ENCODE measurements around the gene AMPD2. TPM values are rescaled to one million over a fixed set of nuclear protein-coding genes. Genes with fewer than 3 reads are reported as not detected.

The AMPD2 gene
- total and polyA plus RNA-seq, 4 donors: 16.7 to 57.4 (median 44.5) TPM

DNA sequence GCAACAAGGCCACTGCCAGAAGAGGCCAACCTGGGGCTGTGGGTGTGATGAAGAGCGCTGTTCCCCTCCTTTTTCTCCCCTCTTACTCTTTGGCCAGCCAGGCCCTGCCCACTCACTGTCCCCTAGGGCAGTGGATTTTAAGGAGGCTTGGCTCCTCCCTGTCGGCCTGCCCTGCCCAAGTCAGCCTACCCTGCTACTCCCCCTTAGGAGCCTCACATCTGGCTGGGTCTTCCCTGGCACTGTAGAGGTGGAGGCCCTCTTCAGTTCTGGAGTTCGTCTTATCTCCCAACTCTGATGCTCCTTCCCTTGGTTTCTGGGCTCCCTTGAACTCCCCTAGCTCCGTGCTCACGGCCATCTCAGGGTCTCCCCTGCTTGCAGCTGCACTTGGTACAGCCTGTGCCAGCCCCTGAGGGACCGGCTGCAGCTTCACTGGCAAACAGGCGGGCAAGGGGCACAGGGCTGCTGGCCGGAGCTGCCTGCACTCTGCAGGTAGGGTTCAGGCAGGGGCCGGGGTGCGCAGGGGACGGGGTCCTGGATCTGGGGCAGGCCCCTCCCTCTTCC is 4.0 kb downstream of the AMPD2 start:
- H3K27me3 ChIP-seq (ENCODE audit: control insufficient read depth in 3 of 3, insufficient read depth in 3 of 3, low read length in 2 of 3): no peaks in the 10 kb centered on the region
- TF ChIP-seq, protein P1, sequence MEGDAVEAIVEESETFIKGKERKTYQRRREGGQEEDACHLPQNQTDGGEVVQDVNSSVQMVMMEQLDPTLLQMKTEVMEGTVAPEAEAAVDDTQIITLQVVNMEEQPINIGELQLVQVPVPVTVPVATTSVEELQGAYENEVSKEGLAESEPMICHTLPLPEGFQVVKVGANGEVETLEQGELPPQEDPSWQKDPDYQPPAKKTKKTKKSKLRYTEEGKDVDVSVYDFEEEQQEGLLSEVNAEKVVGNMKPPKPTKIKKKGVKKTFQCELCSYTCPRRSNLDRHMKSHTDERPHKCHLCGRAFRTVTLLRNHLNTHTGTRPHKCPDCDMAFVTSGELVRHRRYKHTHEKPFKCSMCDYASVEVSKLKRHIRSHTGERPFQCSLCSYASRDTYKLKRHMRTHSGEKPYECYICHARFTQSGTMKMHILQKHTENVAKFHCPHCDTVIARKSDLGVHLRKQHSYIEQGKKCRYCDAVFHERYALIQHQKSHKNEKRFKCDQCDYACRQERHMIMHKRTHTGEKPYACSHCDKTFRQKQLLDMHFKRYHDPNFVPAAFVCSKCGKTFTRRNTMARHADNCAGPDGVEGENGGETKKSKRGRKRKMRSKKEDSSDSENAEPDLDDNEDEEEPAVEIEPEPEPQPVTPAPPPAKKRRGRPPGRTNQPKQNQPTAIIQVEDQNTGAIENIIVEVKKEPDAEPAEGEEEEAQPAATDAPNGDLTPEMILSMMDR (IDR thresholded peaks at IDR 0.05; ENCODE audit: control extremely low read depth, extremely low read depth): no peak
- no peak overlapping the region for H3K9ac ChIP-seq (ENCODE audit: insufficient read depth in 1 of 2, low read length in 2 of 2)
- no peaks in the 10 kb centered on the region for H3K9me3 ChIP-seq (ENCODE audit: control insufficient read depth in 4 of 4, insufficient read depth in 3 of 4, low read length in 3 of 4)
- H3K27ac ChIP-seq (ENCODE audit: low read depth in 1 of 2, low read length in 1 of 2): no peak overlapping the region
- H3K4me1 ChIP-seq (ENCODE audit: control insufficient read depth in 5 of 5, insufficient read depth in 5 of 5, low read length in 5 of 5): peaks cover 0 to 61% (median 19%) of the 10 kb centered on the region in 5 donors
- H3K36me3 ChIP-seq (ENCODE audit: control insufficient read depth in 4 of 4, insufficient read depth in 4 of 4, low read length in 4 of 4): peaks cover 0 to 26% (median 8%) of the 10 kb centered on the region in 4 donors
- no peak overlapping the region for H3K4me3 ChIP-seq
- WGBS, 2 donors: 44 to 76% methylated on average over 11 of the region's 11 CpGs
- ATAC-seq (ENCODE audit: insufficient read depth, low FRiP score): no peak
- no peak for DNase-seq

DNA sequence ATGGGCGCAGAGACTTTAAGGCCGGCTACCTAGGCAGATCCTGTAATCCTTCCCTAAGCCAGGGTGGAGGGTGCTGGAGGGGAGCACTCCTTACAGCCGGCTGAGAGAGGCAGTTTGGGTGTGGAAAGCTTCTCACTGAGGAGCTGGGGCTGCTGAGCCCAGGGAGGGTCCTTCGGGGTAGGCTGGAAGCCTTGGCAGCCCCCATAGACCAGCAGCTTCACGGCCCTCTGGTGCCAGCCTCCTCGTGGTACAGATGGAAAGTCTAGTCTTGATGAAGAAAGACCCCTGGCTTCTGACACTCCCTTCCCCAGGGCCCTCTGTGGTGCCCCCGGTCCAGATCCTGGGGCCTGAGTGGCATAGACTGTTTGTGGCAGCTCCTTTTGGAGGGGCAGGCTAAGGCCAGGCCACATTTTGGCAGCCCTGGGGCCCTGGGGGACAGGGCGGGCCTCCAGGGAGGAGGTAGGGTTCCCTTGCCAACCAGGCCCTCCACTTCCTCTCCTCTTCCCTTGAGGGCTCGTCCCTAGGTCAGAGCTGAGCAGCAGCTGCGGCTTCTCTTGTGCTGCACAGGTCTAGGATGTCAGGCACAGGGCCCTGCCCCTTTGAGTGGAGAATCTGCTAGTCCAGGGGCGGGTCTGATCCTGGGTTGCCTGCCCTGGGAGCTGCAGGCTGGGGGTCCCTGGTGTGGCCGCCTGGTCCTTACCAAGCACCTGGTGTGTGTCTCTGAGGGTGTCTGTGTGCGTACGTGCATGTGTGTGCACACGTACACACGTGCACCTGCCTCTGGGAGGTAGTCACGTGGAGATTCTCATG is 4.8 kb downstream of the AMPD2 start:
- peaks cover 0 to 33% (median 13%) of the 10 kb centered on the region in 4 donors for H3K36me3 ChIP-seq (ENCODE audit: control insufficient read depth in 4 of 4, insufficient read depth in 4 of 4, low read length in 4 of 4)
- TF ChIP-seq, protein P1 (IDR thresholded peaks at IDR 0.05; ENCODE audit: control extremely low read depth, extremely low read depth): no peak
- H3K9ac ChIP-seq (ENCODE audit: insufficient read depth in 1 of 2, low read length in 2 of 2): no peak overlapping the region
- 51 to 73% methylated on average over 17 of the region's 17 CpGs for WGBS, 2 donors
- no peak for DNase-seq
- no peak for ATAC-seq (ENCODE audit: insufficient read depth, low FRiP score)
- peaks cover 0 to 56% (median 17%) of the 10 kb centered on the region in 5 donors for H3K4me1 ChIP-seq (ENCODE audit: control insufficient read depth in 5 of 5, insufficient read depth in 5 of 5, low read length in 5 of 5)
- H3K9me3 ChIP-seq (ENCODE audit: control insufficient read depth in 4 of 4, insufficient read depth in 3 of 4, low read length in 3 of 4): no peaks in the 10 kb centered on the region
- no peak overlapping the region for H3K27ac ChIP-seq (ENCODE audit: low read depth in 1 of 2, low read length in 1 of 2)
- no peaks in the 10 kb centered on the region for H3K27me3 ChIP-seq (ENCODE audit: control insufficient read depth in 3 of 3, insufficient read depth in 3 of 3, low read length in 2 of 3)
- H3K4me3 ChIP-seq: no peak overlapping the region

DNA sequence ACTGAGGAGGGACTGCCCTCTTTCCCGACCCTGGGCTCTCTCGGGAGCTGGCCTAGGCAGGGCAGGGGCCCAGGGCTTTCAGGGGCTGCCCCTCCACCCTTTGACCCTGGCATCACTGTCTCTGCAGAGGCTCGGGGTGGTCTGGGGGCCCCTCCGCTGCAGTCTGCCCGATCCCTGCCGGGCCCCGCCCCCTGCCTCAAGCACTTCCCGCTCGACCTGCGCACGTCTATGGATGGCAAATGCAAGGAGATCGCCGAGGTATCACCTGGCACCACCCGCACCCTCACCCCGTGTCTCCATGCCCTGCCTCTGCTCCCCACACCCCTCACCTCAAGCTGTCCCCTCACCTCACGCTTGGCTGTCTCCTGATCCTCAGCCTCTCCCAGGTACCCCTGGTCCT is 5.5 kb downstream of the AMPD2 start:
- no peak for DNase-seq
- no peak overlapping the region for H3K4me3 ChIP-seq

More for the DNA sequence above, 5.5 kb downstream of the AMPD2 start:
- H3K9me3 ChIP-seq (ENCODE audit: control insufficient read depth in 4 of 4, insufficient read depth in 3 of 4, low read length in 3 of 4): no peaks in the 10 kb centered on the region
- no peak overlapping the region for H3K27ac ChIP-seq (ENCODE audit: low read depth in 1 of 2, low read length in 1 of 2)
- peaks cover 0 to 50% (median 16%) of the 10 kb centered on the region in 5 donors for H3K4me1 ChIP-seq (ENCODE audit: control insufficient read depth in 5 of 5, insufficient read depth in 5 of 5, low read length in 5 of 5)
- no peaks in the 10 kb centered on the region for H3K27me3 ChIP-seq (ENCODE audit: control insufficient read depth in 3 of 3, insufficient read depth in 3 of 3, low read length in 2 of 3)
- H3K36me3 ChIP-seq (ENCODE audit: control insufficient read depth in 4 of 4, insufficient read depth in 4 of 4, low read length in 4 of 4): peaks cover 0 to 41% (median 15%) of the 10 kb centered on the region in 4 donors
- 87 to 94% methylated on average over 16 of the region's 16 CpGs for WGBS, 2 donors
- ATAC-seq (ENCODE audit: insufficient read depth, low FRiP score): no peak
- H3K9ac ChIP-seq (ENCODE audit: insufficient read depth in 1 of 2, low read length in 2 of 2): no peak overlapping the region
- TF ChIP-seq, protein P1 (IDR thresholded peaks at IDR 0.05; ENCODE audit: control extremely low read depth, extremely low read depth): no peak
